Measurements from ENCODE around the gene RCAN3. TPM values are rescaled to one million over a fixed set of nuclear protein-coding genes. Genes with fewer than 3 reads are reported as not detected.

The RCAN3 gene
- total and polyA plus RNA-seq, 10 of the 15 experiments (the other 5 are each of a cell fraction or from before 2014, with no cell fraction given) = 0.02 to 0.46 (median 0.06) TPM; not detected in 3

- Histone ChIP-seq H3K79me2 (ENCODE audit: control insufficient read depth, insufficient read depth, low read length) (no peaks in the 10 kb centered on the region), H3K4me1 (ENCODE audit: control insufficient read depth, insufficient read depth, low read length) (peaks cover 12% of the 10 kb centered on the region), H3K36me3 (ENCODE audit: control insufficient read depth in 2 of 2, insufficient read depth in 2 of 2, low read length in 1 of 2) (no peaks in the 10 kb centered on the region), H3K4me3 (no peak overlapping the region), H3K27me3 (replicated peaks in 1 of 2; ENCODE audit: control insufficient read depth in 2 of 2, insufficient read depth in 2 of 2, low read length in 1 of 2) (no peaks in the 10 kb centered on the region), H4K20me1 (ENCODE audit: control insufficient read depth, insufficient read depth) (no peaks in the 10 kb centered on the region), H3K4me2 (ENCODE audit: control insufficient read depth, insufficient read depth) (no peak overlapping the region), H3K27ac (ENCODE audit: control insufficient read depth, insufficient read depth) (peak overlapping the region; percentile 34; the same call in 1 of the 2 replicates), H3K9ac (ENCODE audit: control insufficient read depth, insufficient read depth, low read length) (no peak overlapping the region), H3K9me3 (replicated peaks; ENCODE audit: control insufficient read depth, insufficient read depth, low read length) (no peaks in the 10 kb centered on the region), H2AFZ (ENCODE audit: control insufficient read depth, low read depth, low read length) (peak overlapping the region; percentile 52)
- WGBS (ENCODE audit: insufficient coverage, insufficient replicate concordance, low lambda C conversion rate, missing lambda C conversion rate) = 69% methylated on average over 11 of the region's 16 CpGs
- intact Hi-C loops (cut with micrococcal nuclease; ENCODE audit: unreplicated experiment) (no loop called here), in situ Hi-C loops (cut with MboI) (no loop called here)
- FAIRE-seq (no peak), DNase-seq (ENCODE audit: low read depth, low spot score) (no peak), ATAC-seq (no peak)
- TF ChIP-seq SREBF1 (IDR thresholded peaks at IDR 0.05; ENCODE audit: low read length) (no peak), CREB1 (IDR thresholded peaks at IDR 0.05; ENCODE audit: low read depth) (0 out of 2 replicates have a peak, but pooled peaks have one; percentile 24), MAX (IDR thresholded peaks at IDR 0.05; ENCODE audit: low read depth, low read length) (no peak)
- ChIA-PET CTCF (interaction anchor here (0.9 to 1.8 kb wide), 3 partner anchors 89 to 105 kb away, joined by 4 to 7 read pairs (median 4); no protein-coding TSS in a partner anchor), SMC1A (ENCODE audit: uncharacterized antibody, unreplicated experiment) (interaction anchor here (0.7 to 2.1 kb wide), 4 partner anchors 9 to 332 kb away, joined by 3 to 6 read pairs (median 3); no protein-coding TSS in a partner anchor), POLR2A (interaction anchor here (0.6 kb wide), 1 partner anchor 1218 kb away, joined by 3 read pairs; no protein-coding TSS in a partner anchor), RAD21 (ENCODE audit: unreplicated experiment) (interaction anchor here (1.9 kb wide), 1 partner anchor 91 kb away, joined by 4 read pairs; no protein-coding TSS in a partner anchor)
- no TSS peak for BruUV-seq (replicated peaks)
These were observed 20.6 kb upstream of the RCAN3 start for GRCh38 chr1:24481843-24482610.

GRCh38 chr1:24483441-24483840 is 19.2 kb upstream of the RCAN3 start:
- in situ Hi-C loops (cut with MboI) = no loop called here
- no peak overlapping the region for H3K4me3 ChIP-seq

More at GRCh38 chr1:24483441-24483840, 19.2 kb upstream of the RCAN3 start:
- Histone ChIP-seq H3K9me3 (replicated peaks; ENCODE audit: control insufficient read depth, insufficient read depth, low read length) (no peaks in the 10 kb centered on the region; the same call in 2 of the 3 replicates), H3K4me2 (ENCODE audit: control insufficient read depth, insufficient read depth) (no peak overlapping the region), H3K4me1 (ENCODE audit: control insufficient read depth, insufficient read depth, low read length) (peaks cover 12% of the 10 kb centered on the region), H3K79me2 (ENCODE audit: control insufficient read depth, insufficient read depth, low read length) (no peaks in the 10 kb centered on the region), H3K36me3 (ENCODE audit: control insufficient read depth in 2 of 2, insufficient read depth in 2 of 2, low read length in 1 of 2) (no peaks in the 10 kb centered on the region), H4K20me1 (ENCODE audit: control insufficient read depth, insufficient read depth) (no peaks in the 10 kb centered on the region), H3K27ac (ENCODE audit: control insufficient read depth, insufficient read depth) (no peak overlapping the region), H3K27me3 (replicated peaks in 1 of 2; ENCODE audit: control insufficient read depth in 2 of 2, insufficient read depth in 2 of 2, low read length in 1 of 2) (no peaks in the 10 kb centered on the region), H3K9ac (ENCODE audit: control insufficient read depth, insufficient read depth, low read length) (no peak overlapping the region), H2AFZ (ENCODE audit: control insufficient read depth, low read depth, low read length) (no peak overlapping the region)
- POLR2A ChIA-PET = no interaction called here
- FAIRE-seq (no peak), ATAC-seq (no peak), DNase-seq (ENCODE audit: low read depth, low spot score) (no peak)
- intact Hi-C loops (cut with micrococcal nuclease; ENCODE audit: unreplicated experiment) = no loop called here
- BruUV-seq (replicated peaks) = no TSS peak
- TF ChIP-seq STAT1 (conservative IDR thresholded peaks at IDR 0.05) (no peak), JUND (IDR thresholded peaks at IDR 0.05; ENCODE audit: low read depth, low read length) (no peak), PAX5 (IDR thresholded peaks at IDR 0.05; ENCODE audit: borderline replicate concordance, low read depth, low read length) (no peak), WRNIP1 (IDR thresholded peaks at IDR 0.05; ENCODE audit: borderline replicate concordance, low read depth, low read length) (no peak), GABPA (IDR thresholded peaks at IDR 0.05; ENCODE audit: low read depth) (no peak), ATF3 (IDR thresholded peaks at IDR 0.05; ENCODE audit: borderline replicate concordance, extremely low read depth, low read depth, low read length) (no peak), CHD2 (IDR thresholded peaks at IDR 0.05; ENCODE audit: borderline replicate concordance, low read depth, low read length) (no peak), SRF (IDR thresholded peaks at IDR 0.05; ENCODE audit: low read depth in 2 of 2, low read length in 2 of 2) (no peak), ZZZ3 (IDR thresholded peaks at IDR 0.05; ENCODE audit: control insufficient read depth, insufficient read length, low read depth) (no peak), CREM (IDR thresholded peaks at IDR 0.05; ENCODE audit: low read depth) (no peak), KLF5 (IDR thresholded peaks at IDR 0.05; ENCODE audit: partially characterized antibody) (no peak), SMARCA5 (IDR thresholded peaks at IDR 0.05) (no peak), CBFB (IDR thresholded peaks at IDR 0.05; ENCODE audit: low read depth) (no peak), HDGF (IDR thresholded peaks at IDR 0.05) (no peak)
- RAD21 ChIA-PET (ENCODE audit: unreplicated experiment) = no interaction called here
- SMC1A ChIA-PET (ENCODE audit: uncharacterized antibody, unreplicated experiment) = no interaction called here
- 70% methylated on average over 5 of the region's 5 CpGs for WGBS (ENCODE audit: insufficient coverage, insufficient replicate concordance, low lambda C conversion rate, missing lambda C conversion rate)
- CTCF ChIA-PET = interaction anchor here (1.7 to 2.2 kb wide), 3 partner anchors 9 to 104 kb away, joined by 4 to 7 read pairs (median 7); partner anchors contain the start of gene NIPAL3

All from GM12878 (cell line).